LNCaP clone FGC (cell line): ENCODE measurements around the gene CAV2.

ENCODE experiments used
- DNase-seq: peaks from one replicate; pipeline ENCODE4 v3.0.0-alpha.2; 2011; ENCODE audit warnings: low read depth
- H3K4me3 ChIP-seq: 2 replicates; pipeline ENCODE4 v1.5.1; 2011; ENCODE audit warnings: mild to moderate bottlenecking, low read depth, low read length, control low read depth
- TF ChIP-seq, protein P1 (sequence below): IDR thresholded peaks from 2 replicates; pipeline ENCODE4 v1.5.1; 2012; ENCODE audit warnings: mild to moderate bottlenecking; ENCODE audit not compliant: control insufficient read depth, insufficient read depth; ENCODE audit errors: extremely low read depth

CAV2 gene

GRCh38 chr7:116461500-116461899 is 38.0 kb upstream of the CAV2 start:
- DNase-seq, result no peak
- TF ChIP-seq, protein P1, sequence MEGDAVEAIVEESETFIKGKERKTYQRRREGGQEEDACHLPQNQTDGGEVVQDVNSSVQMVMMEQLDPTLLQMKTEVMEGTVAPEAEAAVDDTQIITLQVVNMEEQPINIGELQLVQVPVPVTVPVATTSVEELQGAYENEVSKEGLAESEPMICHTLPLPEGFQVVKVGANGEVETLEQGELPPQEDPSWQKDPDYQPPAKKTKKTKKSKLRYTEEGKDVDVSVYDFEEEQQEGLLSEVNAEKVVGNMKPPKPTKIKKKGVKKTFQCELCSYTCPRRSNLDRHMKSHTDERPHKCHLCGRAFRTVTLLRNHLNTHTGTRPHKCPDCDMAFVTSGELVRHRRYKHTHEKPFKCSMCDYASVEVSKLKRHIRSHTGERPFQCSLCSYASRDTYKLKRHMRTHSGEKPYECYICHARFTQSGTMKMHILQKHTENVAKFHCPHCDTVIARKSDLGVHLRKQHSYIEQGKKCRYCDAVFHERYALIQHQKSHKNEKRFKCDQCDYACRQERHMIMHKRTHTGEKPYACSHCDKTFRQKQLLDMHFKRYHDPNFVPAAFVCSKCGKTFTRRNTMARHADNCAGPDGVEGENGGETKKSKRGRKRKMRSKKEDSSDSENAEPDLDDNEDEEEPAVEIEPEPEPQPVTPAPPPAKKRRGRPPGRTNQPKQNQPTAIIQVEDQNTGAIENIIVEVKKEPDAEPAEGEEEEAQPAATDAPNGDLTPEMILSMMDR, result no peak
- no peak overlapping the region for H3K4me3 ChIP-seq

GRCh38 chr7:116463956-116464355 is 35.6 kb upstream of the CAV2 start:
- no peak overlapping the region for H3K4me3 ChIP-seq
- TF ChIP-seq, protein P1, result no peak
- no peak for DNase-seq

DNA sequence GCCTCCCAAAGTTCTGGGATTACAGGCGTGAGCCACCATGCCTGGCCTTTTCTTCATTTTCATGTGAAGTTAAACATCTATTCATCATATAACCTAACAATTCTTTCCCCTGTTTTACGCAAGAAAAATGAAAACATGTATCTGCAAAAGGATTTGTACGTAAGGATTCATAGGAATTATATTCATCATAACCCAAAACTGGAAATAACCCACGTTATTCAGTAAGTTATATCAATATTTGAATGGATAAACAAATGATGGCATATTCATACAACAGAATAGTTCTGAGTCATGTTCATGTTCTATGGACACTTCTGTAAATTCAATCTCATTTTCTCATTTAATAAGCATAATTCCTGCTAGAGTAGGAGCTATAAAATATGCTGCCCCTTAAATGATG is 35.2 kb upstream of the CAV2 start:
- no peak for DNase-seq
- TF ChIP-seq, protein P1, result no peak
- H3K4me3 ChIP-seq, result no peak overlapping the region

GRCh38 chr7:116465125-116465524 is 34.4 kb upstream of the CAV2 start:
- no peak overlapping the region for H3K4me3 ChIP-seq
- no peak for DNase-seq
- TF ChIP-seq, protein P1, result no peak

- H3K4me3 ChIP-seq, result no peak overlapping the region
- no peak for DNase-seq
- TF ChIP-seq, protein P1, result no peak
These were observed 31.0 kb upstream of the CAV2 start for GRCh38 chr7:116468534-116468933.

- no peak for DNase-seq
- TF ChIP-seq, protein P1, result no peak
- no peak overlapping the region for H3K4me3 ChIP-seq
These were observed 21.9 kb upstream of the CAV2 start for GRCh38 chr7:116477625-116478024.

DNA sequence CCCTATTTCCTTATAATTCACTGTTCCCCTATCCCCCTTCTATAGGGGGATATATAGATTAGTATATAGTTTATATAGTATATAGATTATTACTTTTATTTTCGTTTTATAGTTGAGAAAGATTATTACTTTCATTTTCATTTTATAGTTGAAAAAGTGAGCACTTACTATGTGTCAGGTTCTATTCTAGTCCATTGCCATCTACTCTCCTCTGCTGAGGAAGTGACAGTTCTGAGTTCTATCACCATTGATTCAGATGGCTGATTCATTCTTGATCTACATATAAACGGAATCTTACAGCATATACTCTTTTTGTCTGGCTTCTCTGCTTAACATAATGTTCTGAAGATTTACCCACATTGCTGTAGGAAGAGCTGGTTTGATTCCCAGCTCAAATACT is 20.7 kb upstream of the CAV2 start:
- TF ChIP-seq, protein P1, result no peak
- no peak for DNase-seq
- no peak overlapping the region for H3K4me3 ChIP-seq
